GM12878 (cell line): ENCODE data around the gene ZNF783.

Source experiments
- E2F4 ChIP-seq: IDR thresholded peaks from 2 replicates; pipeline ENCODE4 v1.6.1; 2012; ENCODE audit warnings: low read depth, low read length, improper control_type of control experiment
- HDAC6 ChIP-seq: fragments of 200-600 bp; sonication (generic); IDR thresholded peaks from one replicate; pipeline ENCODE4 v1.8.0; 2017; ENCODE audit warnings: antibody characterized with exemption; ENCODE audit not compliant: unreplicated experiment
- MTA3 ChIP-seq: IDR thresholded peaks from 2 replicates; pipeline ENCODE4 v1.6.1; 2012; ENCODE audit warnings: low read length, inconsistent platforms, borderline replicate concordance
- RAD21 ChIP-seq: IDR thresholded peaks from 2 replicates; pipeline ENCODE4 v1.6.1; 2011; ENCODE audit warnings: mild to moderate bottlenecking, low read depth, low read length, moderate library complexity; ENCODE audit not compliant: insufficient read depth
- RFX5 ChIP-seq: IDR thresholded peaks from 2 replicates; pipeline ENCODE4 v1.6.1; 2011; ENCODE audit warnings: low read depth, low read length, improper control_type of control experiment

GRCh38 chr7:149294634-149295480 lies 32.9 kb downstream of the ZNF783 start:
- TF ChIP-seq RAD21 (no peak), HDAC6 (no peak), E2F4 (no peak), RFX5 (no peak), MTA3 (no peak)
